MM.1S (cell line): ENCODE data around the gene MAPKAPK3.

ENCODE experiments used
- CTCF ChIP-seq: fragments of 300-600 bp; sonication (generic); IDR thresholded peaks from 2 replicates; pipeline ENCODE4 v1.5.1; 2016; ENCODE audit warnings: antibody characterized with exemption, low read length, mixed read lengths
- EZH2 ChIP-seq: fragments of 300-600 bp; sonication (generic); optimal IDR thresholded peaks from 2 replicates; pipeline ENCODE3; 2017; ENCODE audit warnings: low read depth, mild to moderate bottlenecking, antibody characterized with exemption, low read length, mixed read lengths

- TF ChIP-seq CTCF (no peak), EZH2 (no peak)
Measured at GRCh38 chr3:50609071-50609762, 7.7 kb upstream of the MAPKAPK3 start.
